Astrocyte of the spinal cord (primary cell): ENCODE measurements around the gene HDAC7.
A peak's percentile ranks its signal among the peaks of the same experiment; 100 is the strongest.

Experiments
- DNase-seq: peaks from one replicate; pipeline ENCODE4 v3.0.0; 2011; ENCODE audit warnings: low read depth, low spot score
- H3K4me3 ChIP-seq: 2 replicates; pipeline ENCODE4 v1.5.1; 2011; ENCODE audit warnings: low read depth, mild to moderate bottlenecking, low read length, moderate library complexity
- in situ Hi-C: cut with HindIII; loops from 2 replicates; pipeline ENCODE4 v1.10.0; 2017; ENCODE audit warnings: low sequenced_read_pairs
- TF ChIP-seq, protein P1 (sequence below): IDR thresholded peaks from 2 replicates; pipeline ENCODE4 v1.5.1; 2012; ENCODE audit warnings: low read depth, mild to moderate bottlenecking, low read length, inconsistent platforms

Gene HDAC7

DNA sequence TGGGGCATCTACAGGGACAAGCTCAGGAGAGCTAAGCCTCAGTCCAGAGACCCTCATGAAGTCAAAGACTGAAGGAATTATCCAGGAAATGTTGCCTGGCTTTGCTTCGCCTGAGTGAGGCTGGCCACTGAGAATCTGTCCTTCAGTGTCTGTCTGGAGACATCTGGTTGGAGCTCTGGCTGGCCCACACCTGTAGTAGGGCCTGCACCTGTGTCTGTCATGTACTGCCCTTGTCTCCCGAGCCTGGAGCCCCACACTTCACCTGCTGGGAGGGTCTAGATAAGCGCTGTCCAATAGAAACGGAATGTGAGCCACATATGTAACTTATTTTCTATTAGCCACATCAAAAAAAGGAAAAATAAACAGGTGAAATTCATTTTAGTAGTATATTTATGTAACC is 9.9 kb upstream of the HDAC7 start:
- DNase-seq: no peak
- in situ Hi-C loops: no loop called here
- no peak overlapping the region for H3K4me3 ChIP-seq
- TF ChIP-seq, protein P1, sequence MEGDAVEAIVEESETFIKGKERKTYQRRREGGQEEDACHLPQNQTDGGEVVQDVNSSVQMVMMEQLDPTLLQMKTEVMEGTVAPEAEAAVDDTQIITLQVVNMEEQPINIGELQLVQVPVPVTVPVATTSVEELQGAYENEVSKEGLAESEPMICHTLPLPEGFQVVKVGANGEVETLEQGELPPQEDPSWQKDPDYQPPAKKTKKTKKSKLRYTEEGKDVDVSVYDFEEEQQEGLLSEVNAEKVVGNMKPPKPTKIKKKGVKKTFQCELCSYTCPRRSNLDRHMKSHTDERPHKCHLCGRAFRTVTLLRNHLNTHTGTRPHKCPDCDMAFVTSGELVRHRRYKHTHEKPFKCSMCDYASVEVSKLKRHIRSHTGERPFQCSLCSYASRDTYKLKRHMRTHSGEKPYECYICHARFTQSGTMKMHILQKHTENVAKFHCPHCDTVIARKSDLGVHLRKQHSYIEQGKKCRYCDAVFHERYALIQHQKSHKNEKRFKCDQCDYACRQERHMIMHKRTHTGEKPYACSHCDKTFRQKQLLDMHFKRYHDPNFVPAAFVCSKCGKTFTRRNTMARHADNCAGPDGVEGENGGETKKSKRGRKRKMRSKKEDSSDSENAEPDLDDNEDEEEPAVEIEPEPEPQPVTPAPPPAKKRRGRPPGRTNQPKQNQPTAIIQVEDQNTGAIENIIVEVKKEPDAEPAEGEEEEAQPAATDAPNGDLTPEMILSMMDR: no peak

DNA sequence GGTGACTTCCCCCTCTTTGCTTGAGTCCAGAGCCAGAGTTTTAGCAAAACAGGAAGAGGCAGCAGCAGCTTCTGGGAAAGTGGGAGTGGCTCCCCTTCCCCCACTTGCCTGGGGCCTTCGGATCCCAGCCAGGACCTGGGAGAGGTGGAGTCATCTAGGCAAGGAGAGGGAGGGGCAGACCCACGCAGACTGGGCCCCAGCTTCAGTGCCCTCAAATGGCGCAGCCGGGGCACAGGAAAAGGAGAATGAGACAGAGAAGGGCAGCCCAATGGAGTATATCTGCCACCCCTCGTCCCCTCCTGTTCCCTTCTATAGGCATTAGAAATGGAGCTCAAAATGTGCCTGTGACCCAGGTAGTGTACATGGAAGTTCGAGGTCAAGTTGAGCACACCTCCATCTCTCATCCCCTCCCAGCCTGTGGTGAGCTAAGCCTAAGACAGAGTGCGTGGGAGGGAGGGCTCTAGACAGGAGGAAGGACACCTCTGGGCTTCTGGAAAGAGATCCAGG is 9.3 kb upstream of the HDAC7 start:
- H3K4me3 ChIP-seq: no peak overlapping the region
- in situ Hi-C loops: no loop called here
- TF ChIP-seq, protein P1: no peak
- peak; percentile 54 for DNase-seq

DNA sequence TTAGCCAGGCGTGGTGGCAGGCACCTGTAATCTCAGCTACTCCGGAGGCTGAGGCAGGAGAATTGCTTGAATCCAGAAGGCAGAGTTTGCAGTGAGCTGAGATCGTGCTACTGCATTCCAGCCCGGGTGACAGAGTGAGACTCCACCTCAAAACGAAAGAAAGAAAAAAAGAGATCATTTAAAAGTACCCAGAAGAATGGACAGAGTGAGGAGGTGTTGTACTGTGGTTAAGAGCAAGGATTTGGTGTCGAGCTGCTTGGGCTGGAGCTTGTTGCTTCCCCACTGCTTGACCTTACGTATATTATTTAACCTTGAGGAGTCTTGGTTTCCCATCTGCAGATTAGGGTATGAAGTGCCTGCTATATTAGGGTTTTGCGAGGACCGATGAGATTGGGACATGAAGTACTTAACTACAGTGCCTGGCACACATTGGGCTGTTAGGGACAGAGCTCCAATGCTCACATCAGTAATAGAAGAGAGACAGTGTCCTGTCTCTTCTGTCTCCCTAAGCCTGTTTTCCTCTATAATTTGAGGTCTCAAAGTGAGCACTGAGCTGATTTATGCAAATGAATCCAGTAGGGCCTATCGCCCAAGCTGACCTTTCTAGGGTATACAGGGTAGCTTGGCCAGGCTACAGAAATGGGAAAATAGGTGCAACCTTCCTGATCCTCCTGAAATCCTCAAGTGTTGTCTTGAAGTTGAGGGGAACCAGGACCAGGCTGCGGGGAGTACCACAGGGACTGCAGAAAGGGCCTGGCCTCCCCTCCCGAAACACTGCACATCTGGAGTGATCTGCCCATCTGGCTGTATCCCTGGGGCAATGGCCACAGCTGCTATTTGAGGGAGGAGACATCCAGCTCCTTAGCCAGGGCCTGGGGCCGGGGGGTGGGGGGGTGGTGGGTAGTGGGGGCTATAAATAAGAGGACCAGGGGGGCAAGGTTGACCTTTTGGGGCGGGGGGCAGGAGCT is 8.6 kb upstream of the HDAC7 start:
- no peak for DNase-seq
- H3K4me3 ChIP-seq: no peak overlapping the region
- TF ChIP-seq, protein P1: no peak
- in situ Hi-C loops: no loop called here

DNA sequence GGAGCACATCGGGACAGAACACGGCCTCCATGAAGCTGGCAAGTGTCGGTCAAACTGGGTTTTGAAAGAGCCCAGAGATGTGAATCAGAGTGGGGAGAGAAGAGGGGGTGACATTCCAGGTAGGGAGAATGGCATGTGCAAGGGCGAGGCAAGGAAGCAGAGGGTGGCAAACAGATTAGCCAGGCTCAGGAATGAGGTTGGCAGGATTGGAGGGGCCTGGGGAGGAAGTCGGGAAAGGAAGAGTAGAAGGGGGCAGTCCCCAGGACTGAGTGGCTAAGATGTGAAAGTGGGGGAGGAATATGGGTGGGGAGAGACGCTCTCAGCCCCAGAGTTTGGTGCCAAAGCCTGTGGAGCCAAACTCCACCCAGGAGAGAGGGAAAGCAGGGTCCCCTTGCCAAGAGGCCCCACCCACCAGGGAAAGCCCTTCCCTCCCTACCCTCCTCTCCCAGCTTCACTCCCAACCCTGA is 5.5 kb upstream of the HDAC7 start:
- no peak overlapping the region for H3K4me3 ChIP-seq
- TF ChIP-seq, protein P1: no peak
- DNase-seq: no peak
- in situ Hi-C loops: no loop called here

DNA sequence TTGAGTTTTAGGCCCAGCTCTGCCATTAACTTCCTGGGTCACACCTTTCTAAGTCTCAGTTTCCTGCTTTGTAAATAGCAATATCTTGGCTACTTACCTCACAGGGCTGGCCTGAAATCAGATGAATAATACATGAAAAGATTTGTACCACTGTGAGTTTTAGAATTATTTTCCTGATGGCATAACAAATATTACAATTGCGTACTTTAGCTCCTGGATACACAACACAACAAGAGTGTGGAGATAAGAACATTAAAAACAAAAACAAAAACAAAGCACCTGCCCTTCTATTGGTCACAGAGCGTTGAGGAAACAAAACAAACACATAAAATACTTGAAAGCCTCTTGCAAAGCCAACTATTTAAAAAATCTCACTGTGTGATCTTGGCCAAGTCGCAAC is 4.9 kb upstream of the HDAC7 start:
- no peak for DNase-seq
- no peak overlapping the region for H3K4me3 ChIP-seq
- in situ Hi-C loops: no loop called here
- TF ChIP-seq, protein P1: no peak

DNA sequence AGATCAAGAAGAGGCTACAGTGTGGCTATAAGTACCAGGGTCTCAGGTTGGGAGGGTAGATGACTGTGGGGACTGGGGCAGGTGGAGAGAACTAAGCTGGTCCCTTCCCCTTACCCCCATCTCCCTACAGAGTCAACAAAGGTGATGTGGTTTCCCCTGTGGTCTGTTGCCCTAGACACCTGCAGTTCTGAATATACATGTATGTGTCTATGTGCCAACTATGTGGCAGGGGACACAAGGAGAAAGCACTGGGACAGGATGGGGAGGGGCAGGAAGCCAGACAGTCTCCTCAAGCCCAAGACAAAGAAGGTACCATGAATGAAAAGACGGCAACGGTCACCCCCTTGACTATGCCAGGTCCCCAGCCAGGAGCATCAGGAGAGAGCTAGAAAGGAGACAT is 4.5 kb upstream of the HDAC7 start:
- in situ Hi-C loops: no loop called here
- TF ChIP-seq, protein P1: no peak
- DNase-seq: no peak
- H3K4me3 ChIP-seq: no peak overlapping the region
